ENCODE results near the gene BOLL. TPM values are rescaled to one million over a fixed set of nuclear protein-coding genes. Genes with fewer than 3 reads are reported as not detected.

Gene BOLL
- total RNA-seq, 1 donor from 2014 or later, result not detected

DNA sequence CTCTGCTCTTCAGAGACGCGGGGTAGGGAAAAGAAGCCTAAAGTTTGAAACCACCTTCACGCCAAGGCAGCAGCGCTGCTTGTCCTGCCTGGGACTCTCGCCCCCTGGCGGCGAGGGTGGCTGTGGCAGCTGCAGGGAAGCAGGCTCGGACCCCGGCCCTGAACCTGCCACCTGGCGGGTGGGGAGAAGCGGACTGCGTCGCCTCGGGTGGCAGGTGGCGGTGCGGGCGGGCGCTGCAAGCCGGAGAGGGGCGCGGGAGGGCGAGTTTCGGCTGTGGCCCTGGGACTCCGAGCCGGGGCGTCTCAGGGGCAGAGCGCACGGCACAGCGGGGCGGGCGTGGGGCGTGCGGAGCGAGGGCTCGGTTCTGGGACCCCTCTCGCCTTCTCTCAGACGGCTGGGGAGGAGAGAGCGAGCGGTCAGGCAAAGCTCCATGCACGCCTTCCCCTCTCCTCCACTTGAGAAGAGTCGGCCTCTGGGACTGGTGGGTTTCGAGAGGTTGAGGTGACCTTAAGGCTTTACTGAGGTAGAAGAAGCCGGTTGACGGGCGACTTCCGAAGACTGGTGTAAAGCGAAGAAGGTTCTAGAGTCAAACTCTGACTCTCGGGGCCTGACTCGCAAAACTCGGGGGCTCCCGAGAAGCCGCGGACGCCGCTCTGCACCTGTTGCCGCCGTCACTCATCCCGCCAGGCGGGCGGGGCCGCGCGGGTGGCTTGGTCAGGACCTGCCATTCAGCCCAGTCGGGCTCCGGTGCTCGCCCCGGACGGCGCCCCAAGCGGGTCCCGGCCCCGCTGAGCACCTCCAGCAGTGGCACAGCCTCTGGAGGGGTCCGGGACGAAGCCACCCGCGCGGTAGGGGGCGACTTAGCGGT, 1.1 kb upstream of the BOLL start:
- H3K4me3 ChIP-seq (ENCODE audit: low read depth, low read length), result peak overlapping the region; percentile 24
- TF ChIP-seq, protein P1, sequence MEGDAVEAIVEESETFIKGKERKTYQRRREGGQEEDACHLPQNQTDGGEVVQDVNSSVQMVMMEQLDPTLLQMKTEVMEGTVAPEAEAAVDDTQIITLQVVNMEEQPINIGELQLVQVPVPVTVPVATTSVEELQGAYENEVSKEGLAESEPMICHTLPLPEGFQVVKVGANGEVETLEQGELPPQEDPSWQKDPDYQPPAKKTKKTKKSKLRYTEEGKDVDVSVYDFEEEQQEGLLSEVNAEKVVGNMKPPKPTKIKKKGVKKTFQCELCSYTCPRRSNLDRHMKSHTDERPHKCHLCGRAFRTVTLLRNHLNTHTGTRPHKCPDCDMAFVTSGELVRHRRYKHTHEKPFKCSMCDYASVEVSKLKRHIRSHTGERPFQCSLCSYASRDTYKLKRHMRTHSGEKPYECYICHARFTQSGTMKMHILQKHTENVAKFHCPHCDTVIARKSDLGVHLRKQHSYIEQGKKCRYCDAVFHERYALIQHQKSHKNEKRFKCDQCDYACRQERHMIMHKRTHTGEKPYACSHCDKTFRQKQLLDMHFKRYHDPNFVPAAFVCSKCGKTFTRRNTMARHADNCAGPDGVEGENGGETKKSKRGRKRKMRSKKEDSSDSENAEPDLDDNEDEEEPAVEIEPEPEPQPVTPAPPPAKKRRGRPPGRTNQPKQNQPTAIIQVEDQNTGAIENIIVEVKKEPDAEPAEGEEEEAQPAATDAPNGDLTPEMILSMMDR (IDR thresholded peaks at IDR 0.05; ENCODE audit: insufficient read depth, low read length, poor library complexity, severe bottlenecking), result peak; percentile 72
- peaks cover 15% of the 10 kb centered on the region for H3K27me3 ChIP-seq (ENCODE audit: control insufficient read depth, insufficient read depth, low read length)
- DNase-seq (ENCODE audit: low read depth), result no peak
- no peaks in the 10 kb centered on the region for H3K36me3 ChIP-seq (ENCODE audit: control insufficient read depth, insufficient read depth, low read length)

DNA sequence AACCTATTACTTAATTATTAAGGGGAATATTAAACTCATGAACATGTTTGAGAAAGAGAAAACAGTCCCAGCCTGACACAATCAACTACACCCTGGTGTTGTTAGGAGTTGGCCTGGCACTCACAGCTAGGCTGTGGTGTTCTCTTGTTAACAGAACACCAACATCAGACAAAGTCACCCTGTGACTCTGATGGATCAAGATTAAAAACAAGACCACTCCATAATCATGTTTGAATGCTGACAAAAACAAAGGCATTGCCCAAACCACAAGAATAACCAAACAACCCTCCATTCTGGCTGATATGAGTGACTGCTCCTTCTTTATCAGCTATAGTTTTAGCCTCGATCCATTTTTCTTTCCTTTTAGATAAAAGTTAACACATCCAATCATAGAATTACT, 3.0 kb downstream of the BOLL start:
- no peaks in the 10 kb centered on the region for H3K36me3 ChIP-seq (ENCODE audit: control insufficient read depth, insufficient read depth, low read length)
- peaks cover 15% of the 10 kb centered on the region for H3K27me3 ChIP-seq (ENCODE audit: control insufficient read depth, insufficient read depth, low read length)
- no peak for DNase-seq (ENCODE audit: low read depth)
- TF ChIP-seq, protein P1 (IDR thresholded peaks at IDR 0.05; ENCODE audit: insufficient read depth, low read length, poor library complexity, severe bottlenecking), result no peak
- H3K4me3 ChIP-seq (ENCODE audit: low read depth, low read length), result no peak overlapping the region

DNA sequence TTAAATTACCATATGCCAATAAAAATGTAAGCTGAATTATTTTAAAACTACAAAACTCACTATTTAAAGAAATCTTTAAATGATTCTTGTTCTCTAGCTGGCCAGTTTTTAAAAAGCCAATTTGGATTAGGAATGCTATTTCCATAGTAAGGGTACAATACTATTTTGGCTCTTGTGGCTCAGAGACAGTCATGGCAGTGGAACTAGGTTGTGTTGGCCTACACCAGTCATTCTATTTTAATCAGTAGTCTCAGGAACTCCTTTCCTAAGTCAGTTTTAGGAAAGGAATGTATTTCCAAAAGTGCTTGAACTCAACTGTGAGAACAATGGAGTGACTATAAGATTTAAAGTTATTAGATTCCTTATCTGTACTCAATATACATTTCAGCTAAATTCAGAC, 5.9 kb downstream of the BOLL start:
- TF ChIP-seq, protein P1 (IDR thresholded peaks at IDR 0.05; ENCODE audit: insufficient read depth, low read length, poor library complexity, severe bottlenecking), result no peak
- Histone ChIP-seq H3K4me3 (ENCODE audit: low read depth, low read length) (no peak overlapping the region), H3K36me3 (ENCODE audit: control insufficient read depth, insufficient read depth, low read length) (no peaks in the 10 kb centered on the region), H3K27me3 (ENCODE audit: control insufficient read depth, insufficient read depth, low read length) (no peaks in the 10 kb centered on the region)
- DNase-seq (ENCODE audit: low read depth), result no peak

DNA sequence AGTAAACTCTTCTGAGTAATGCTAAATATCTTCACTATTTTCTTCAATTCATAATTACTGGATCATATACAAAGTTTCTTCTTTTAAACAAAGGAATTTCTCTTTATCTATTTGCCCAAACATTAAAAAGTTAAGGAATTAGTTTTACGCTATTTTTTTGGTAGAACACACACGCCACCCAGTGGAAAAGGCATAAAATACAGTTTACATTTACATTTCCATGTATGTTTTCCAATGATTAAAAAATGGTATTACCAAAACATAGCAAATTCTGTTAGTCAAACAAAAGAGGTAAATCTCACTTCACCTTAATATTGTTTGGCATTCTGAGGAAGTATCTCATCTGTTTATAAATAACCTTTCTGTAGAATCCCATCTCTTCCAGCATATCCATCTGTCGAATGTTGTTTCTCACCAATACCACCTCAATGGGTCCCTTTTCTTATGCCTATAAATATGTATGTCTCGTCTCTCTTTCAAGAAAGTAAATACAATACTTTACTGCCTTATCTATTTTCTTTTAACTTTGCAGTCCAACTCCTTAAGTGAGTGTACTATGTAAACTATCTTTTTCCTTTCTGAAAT, 7.2 kb downstream of the BOLL start:
- Histone ChIP-seq H3K4me3 (ENCODE audit: low read depth, low read length) (no peak overlapping the region), H3K27me3 (ENCODE audit: control insufficient read depth, insufficient read depth, low read length) (no peaks in the 10 kb centered on the region), H3K36me3 (ENCODE audit: control insufficient read depth, insufficient read depth, low read length) (no peaks in the 10 kb centered on the region)
- TF ChIP-seq, protein P1 (IDR thresholded peaks at IDR 0.05; ENCODE audit: insufficient read depth, low read length, poor library complexity, severe bottlenecking), result peak; percentile 54
- DNase-seq (ENCODE audit: low read depth), result no peak

DNA sequence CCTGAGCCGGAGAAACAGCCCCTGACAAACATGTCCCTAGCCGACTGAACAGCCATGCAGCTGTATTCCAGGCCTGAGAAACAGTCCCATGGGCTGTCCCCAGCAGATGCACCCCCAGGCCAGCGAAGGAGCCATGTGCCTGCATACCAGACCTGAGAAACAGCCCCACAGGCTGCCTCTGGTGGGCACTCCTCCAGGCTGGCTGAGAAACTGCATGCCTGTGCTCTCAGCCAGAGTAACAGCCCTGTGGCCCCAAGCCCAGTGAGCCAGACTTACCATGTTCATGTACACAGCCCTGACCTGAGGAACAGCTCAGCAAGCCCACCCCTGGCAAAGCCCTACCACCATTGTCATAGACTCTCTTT, 24.8 kb downstream of the BOLL start:
- Histone ChIP-seq H3K36me3 (ENCODE audit: control insufficient read depth, insufficient read depth, low read length) (no peaks in the 10 kb centered on the region), H3K4me3 (ENCODE audit: low read depth, low read length) (no peak overlapping the region), H3K27me3 (ENCODE audit: control insufficient read depth, insufficient read depth, low read length) (no peaks in the 10 kb centered on the region)
- TF ChIP-seq, protein P1 (IDR thresholded peaks at IDR 0.05; ENCODE audit: insufficient read depth, low read length, poor library complexity, severe bottlenecking), result no peak
- no peak for DNase-seq (ENCODE audit: low read depth)

All from kidney epithelial cell (primary cell).